Ureter (tissue), 1 donor: Measurements from ENCODE around the gene CTAG2. TPM values are rescaled to one million over a fixed set of nuclear protein-coding genes. Genes with fewer than 3 reads are reported as not detected.
"Not testable (repeated sequence)": the region's sequence is repeated elsewhere in the genome, so short reads cannot be mapped to it uniquely, and the experiment has no call there.

Experiments
- DNase-seq: peaks from one replicate; pipeline ENCODE4 v3.0.0-alpha.2; 2020; ENCODE audit warnings: low spot score
- total RNA-seq: library from RNA; stranded (reverse); gene quantifications from one replicate; pipeline ENCODE4 v1.2.4, GENCODE V29; 2023
- donor health status: DM: yes; HTN: yes; CAD: no.

Gene CTAG2
- total RNA-seq, 1 donor from 2014 or later = not detected

DNA sequence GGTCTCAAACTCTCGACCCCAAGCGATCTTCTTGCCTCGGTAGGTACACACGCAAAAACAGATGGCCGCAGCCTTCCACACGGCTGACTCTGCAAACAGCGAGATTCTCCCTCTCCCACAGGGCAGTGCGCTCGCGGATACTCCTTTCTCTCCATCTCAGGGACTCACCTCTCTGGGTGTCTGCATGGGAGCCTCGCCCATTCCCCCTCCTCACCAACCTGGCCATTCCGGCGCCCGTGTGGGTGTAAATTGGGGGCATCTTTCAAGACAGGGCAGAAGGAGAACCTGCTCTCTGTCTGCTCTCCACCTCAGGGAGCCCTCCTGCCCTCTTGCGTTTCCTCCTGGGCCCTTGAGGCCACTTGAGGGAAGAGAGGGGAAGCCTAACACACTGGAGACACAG is 4.4 kb downstream of the CTAG2 start:
- no peak for DNase-seq

DNA sequence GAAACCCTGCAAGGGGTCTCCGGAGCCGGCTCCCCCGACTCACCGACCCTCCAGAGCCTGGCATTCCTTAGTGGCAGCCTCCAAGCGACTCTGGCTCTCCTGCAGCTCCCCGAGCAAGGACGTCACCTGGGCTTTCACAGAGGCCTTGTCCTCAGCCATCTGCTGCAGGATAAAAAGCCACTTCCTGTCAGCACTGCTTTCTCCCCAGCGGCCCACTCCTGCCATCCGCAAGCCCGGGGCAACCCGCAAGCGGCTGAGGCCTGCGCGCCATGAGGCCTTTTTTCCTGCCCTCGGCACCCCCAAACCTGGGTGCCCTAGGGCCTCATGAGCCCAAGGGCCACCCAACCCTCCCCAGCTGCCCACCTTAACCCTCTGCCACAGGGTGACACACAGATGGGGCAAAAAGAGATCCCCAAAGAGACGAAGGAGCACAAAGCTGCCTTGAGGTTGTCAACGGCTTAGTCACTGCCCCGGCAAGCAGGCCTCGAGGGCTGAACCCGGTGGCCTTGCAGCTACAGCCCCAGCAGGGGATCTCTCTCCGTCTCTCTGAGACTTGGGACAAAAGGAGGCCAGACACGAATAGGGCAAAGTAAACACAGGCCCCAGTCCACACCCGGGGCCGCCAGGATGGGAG is 7.5 kb downstream of the CTAG2 start:
- not testable (repeated sequence) for DNase-seq

DNA sequence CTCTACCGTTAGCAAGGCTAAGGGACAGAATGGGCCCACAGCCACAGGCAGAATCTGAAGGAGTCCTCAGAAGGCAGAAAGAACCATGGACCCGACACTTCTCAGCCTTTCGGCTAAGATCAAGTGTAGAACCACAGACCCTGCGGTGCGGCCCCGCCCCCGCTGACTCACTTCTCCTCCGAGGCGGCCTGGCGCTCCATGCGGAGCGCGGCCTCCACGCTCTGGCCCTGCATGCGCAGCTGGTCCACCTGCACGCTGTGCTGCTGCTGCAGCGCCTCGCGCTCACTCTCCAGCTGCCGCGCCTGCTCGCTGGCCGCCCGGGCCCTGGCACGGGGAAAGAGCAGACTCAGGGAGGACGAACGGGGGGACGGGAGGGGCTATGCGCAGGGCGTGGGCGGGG is 9.7 kb downstream of the CTAG2 start:
- DNase-seq = not testable (repeated sequence)

DNA sequence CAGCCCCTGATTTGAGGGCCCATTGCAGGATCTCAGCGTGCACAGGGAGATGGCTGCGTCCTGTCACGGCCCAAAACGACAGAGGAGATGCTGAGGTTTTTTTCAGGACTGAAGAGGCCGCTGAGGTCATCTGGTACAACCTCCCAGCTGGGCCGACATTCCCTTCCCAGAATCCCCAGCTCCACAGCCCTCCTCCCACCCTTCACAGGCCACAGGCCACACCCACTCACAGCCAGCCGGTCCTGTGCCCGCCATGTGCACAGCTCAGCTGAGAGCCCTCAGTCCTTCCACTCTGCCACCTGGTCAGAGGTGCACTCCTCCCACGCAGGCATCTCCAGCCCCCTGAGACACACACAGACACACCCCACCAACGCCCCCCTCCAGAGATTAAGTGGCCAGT is 11.6 kb downstream of the CTAG2 start:
- not testable (repeated sequence) for DNase-seq

DNA sequence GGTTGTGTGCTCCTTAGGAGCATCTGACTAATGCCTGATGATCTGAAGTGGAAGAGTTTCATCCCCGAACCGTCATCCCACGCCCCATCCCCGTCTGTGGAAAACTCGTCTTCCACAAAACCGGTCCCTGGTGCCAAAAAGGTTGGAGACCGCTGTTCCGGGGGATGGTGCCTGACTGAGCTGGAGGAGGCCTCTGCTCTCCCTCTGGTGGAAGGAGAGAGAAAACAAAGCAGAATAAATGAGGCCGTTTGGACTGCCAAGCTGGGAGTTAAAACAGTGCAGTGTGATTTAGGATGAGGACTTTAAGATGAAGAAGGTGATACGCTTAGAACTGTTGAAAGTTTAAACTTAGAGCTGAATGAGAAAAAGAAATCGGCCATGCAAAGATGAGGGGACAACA is 19.7 kb downstream of the CTAG2 start:
- DNase-seq = not testable (repeated sequence)

DNA sequence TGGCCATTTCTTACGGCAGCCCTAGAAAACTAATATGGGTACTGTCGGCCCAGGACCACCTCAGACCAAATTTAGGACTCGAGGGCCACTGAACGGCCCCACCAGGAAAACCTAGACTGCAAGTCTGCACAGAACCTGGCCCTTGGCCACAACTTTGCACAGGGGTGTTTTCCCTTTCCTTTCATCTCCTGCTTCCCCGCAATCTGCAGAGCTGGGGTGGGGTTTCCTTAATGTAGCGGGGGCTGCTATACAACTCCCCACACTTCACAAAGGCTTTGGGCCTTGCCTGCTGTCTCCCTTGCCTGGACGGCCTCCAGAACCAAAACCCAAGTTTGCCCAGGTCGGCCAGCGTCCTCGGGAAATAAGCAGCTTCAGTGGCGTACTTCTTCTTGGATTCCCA is 22.4 kb downstream of the CTAG2 start:
- not testable (repeated sequence) for DNase-seq

DNA sequence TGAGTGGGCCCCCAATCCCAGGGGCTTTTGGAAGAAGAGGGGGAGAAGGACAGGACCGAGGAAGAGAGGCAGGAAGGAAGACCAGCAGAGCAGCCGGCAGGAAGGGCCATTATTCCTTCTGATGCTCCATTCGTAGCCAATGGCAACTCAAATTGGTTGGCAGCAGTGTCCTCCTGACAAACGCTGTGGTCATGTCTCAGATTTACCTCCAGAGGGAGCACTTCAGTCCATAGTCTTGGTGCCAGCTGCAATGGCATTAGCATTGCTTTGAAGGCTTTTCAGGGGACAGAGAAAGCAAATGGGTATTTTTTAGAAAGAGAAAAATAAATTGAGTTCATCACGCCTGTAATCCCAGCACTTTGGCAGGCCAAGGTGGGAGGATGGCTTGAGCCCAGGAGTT is 24.4 kb downstream of the CTAG2 start:
- not testable (repeated sequence) for DNase-seq

GRCh38 chrX:154620767-154621414 is 32.5 kb downstream of the CTAG2 start:
- DNase-seq = not testable (repeated sequence)

- not testable (repeated sequence) for DNase-seq
Observed at GRCh38 chrX:154619182-154619581, 34.2 kb downstream of the CTAG2 start, which contains the start of gene CTAG1B. CTAG1B (minus strand) TSS chrX:154619282; CDS start chrX:154619218, 64 bp downstream.

DNA sequence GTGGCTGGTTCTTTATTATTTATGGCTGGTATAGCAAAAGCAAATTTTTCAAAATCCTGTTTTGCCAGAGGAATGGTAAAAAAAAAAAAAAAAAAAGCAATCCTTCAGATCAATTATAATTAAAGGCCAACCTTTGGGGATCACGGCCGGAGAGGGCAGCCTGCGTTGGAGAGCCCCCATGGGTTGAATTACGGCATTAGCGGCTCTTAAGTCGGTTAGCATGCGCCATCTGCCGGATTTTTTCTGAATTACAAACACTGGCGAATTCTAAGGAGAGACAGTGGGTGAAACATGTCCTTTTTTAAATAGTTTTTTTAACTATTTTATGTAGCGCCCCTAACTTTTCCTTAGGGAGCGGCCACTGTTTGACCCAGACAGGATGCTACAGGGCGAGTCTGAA is 39.8 kb downstream of the CTAG2 start:
- DNase-seq = not testable (repeated sequence)

DNA sequence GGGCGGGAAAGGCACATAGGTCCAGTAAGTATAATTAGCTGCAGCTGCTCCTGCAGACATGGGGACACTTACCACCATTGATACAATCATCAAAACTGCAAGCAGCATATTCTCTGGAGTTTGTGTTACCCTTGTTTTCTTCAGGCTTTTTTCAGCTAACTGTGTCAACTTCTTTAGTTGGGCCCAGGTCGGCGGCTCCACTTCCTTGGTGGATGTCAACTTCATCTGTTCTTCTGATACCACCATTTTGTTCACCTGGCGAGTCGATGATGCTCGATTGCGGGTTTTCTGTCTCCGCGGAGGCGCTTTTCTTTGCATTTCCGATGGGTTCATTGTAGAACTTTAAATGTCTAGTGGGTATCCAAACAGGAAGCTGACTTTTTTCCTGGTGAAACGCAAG is 42.2 kb downstream of the CTAG2 start:
- not testable (repeated sequence) for DNase-seq

DNA sequence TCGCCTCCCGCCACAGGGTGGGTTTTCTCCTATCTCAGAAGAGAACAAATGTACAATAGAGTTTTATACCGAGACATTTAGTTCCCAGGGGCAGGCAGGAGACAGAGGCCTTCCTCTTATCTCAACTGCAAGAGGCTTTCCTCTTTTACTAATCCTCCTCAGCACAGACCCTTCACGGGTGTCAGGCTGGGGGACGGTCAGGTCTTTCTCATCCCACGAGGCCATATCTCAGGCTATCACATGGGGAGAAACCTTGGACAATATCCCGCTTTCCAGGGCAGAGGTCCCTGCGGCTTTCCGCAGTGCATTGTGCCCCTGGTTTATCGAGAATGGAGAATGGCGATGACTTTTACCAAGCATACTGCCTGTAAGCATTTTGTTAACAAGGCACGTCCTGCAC is 44.6 kb downstream of the CTAG2 start:
- DNase-seq = not testable (repeated sequence)

DNA sequence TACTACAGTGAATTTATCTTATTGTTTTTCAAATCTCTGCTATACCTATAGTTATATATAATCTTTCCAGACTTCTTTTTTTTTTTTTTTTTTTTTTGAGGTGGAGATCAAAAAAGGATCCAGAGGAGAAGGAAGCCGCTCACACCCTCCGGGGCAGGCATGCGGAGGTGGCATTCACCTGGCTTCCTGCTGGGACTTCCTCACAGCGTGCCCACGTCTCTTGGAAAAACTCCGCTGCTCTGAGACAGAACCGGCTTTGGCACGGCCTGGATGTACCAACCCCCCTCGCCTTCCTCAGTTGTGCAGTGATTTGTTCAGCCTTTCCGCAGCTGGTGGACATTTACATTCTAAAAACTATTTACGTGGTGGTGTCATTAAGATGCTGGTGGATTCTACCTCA is 45.4 kb downstream of the CTAG2 start:
- not testable (repeated sequence) for DNase-seq

GRCh38 chrX:154607370-154607769 is 46.0 kb downstream of the CTAG2 start:
- no peak for DNase-seq

- no peak for DNase-seq
Observed at GRCh38 chrX:154605566-154605965, 47.8 kb downstream of the CTAG2 start.

GRCh38 chrX:154603438-154604430 is 49.6 kb downstream of the CTAG2 start:
- no peak for DNase-seq

DNA sequence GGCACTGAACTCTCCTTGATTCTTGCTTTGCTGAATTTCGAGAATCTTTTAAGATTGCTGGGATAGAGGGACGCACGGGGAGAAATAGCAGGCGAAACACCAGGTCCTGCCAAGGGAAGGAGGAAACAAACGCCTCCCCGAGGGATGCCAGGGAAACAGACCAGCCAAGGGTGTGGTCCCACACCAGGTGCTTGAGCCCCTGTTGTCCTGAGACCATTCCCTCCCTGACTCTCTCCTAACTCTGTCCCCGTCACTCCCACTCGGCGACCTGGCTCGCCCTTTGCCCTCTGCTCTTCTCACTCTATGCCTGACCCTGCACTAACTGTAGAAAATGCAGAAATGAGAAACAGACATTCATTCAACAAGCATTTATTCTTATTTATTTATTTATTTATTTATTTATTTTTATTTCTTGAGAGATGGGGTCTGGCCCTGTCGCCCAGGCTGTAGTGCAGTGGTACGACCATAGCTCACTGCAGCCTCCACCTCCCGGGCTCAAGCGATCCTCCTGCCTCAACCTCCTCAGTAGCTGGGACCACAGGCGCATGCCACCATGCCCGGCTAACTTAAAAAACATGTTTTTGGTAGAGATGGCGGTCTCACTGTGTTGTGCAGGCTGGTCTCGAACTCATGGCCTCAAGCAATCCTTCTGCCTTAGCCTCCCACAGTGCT is 50.5 kb downstream of the CTAG2 start:
- DNase-seq = no peak

DNA sequence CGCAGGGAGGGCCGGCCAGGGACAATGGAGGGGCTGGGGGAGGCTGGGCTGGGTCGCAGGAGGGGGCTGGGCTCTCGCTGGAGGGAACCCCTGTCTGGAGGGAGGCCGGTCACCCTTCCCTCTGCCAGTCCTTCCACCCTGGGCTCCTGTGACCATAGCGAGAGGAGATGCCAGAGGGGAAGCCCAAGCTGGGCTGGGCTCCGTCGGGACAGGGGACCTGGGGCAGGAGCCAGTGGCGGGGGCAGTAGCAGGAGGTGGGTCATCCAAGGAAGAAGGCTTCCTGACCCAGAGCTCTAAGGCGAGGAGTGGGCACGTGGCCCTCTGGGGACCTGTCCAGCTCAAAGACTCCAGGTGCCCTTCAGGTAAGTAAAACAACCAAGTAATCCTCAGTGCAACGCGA is 51.2 kb downstream of the CTAG2 start:
- no peak for DNase-seq
